IMR-90 (cell line): Measurements from ENCODE around the gene BPI. TPM values are rescaled to one million over a fixed set of nuclear protein-coding genes. Genes with fewer than 3 reads are reported as not detected.

Experiments
- ATAC-seq: fragments of 200-7000 bp; cut with Tn5 transposase; 2 replicates; pipeline ENCODE4 v1.9.1; 2020; ENCODE audit warnings: low read depth, mild to moderate bottlenecking, moderate library complexity
- BruUV-seq: library from RNA; stranded (reverse); fragments of 400-500 nt; replicated peaks from 2 replicates; lab custom pipeline; 2021; lab: Mats Ljungman, UMichigan
- CTCF ChIA-PET: fragments of 300-600 bp; formaldehyde crosslinking; extraction: SDS; loops from one replicate; lab custom pipeline; 2021; ENCODE audit warnings: antibody characterized with exemption; lab: Yijun Ruan, JAX
- POLR2A ChIA-PET: fragments of 300-600 bp; sonication (Branson Sonifier 250); formaldehyde crosslinking; loops from one replicate; lab custom pipeline; 2022; ENCODE audit warnings: antibody characterized with exemption; ENCODE audit not compliant: unreplicated experiment; lab: Charles Lee
- DNase-seq: peaks from one replicate; pipeline ENCODE4 v3.0.0; 2013
- H2AFZ ChIP-seq: replicated peaks from 2 replicates; pipeline ENCODE3; 2013; ENCODE audit warnings: low read length, mild to moderate bottlenecking; ENCODE audit not compliant: poor library complexity
- H2AK5ac ChIP-seq: 2 replicates; pipeline ENCODE4 v1.6.1; 2013; ENCODE audit warnings: low read depth, low read length, inconsistent platforms
- H2AK9ac ChIP-seq: replicated peaks from 2 replicates; pipeline ENCODE3; 2013; ENCODE audit warnings: mild to moderate bottlenecking, low read depth, low read length, moderate library complexity; ENCODE audit not compliant: poor library complexity
- H2BK120ac ChIP-seq: 2 replicates; pipeline ENCODE4 v1.6.1; 2013; ENCODE audit warnings: low read depth, low read length, inconsistent platforms
- H2BK15ac ChIP-seq: 3 replicates; pipeline ENCODE4 v1.6.1; 2013; ENCODE audit warnings: low read depth, low read length, inconsistent platforms
- H2BK20ac ChIP-seq: 2 replicates; pipeline ENCODE4 v1.6.1; 2013; ENCODE audit warnings: low read depth, mild to moderate bottlenecking, inconsistent platforms, low read length, moderate library complexity
- H2BK5ac ChIP-seq: 2 replicates; pipeline ENCODE4 v1.6.1; 2013; ENCODE audit warnings: mild to moderate bottlenecking, low read depth, low read length, inconsistent platforms; ENCODE audit not compliant: poor library complexity, severe bottlenecking
- H3K14ac ChIP-seq: replicated peaks from 2 replicates; pipeline ENCODE4 v1.6.1; 2013; ENCODE audit warnings: low read depth, low read length, inconsistent platforms
- H3K18ac ChIP-seq: 2 replicates; pipeline ENCODE4 v1.6.1; 2013; ENCODE audit warnings: low read depth, low read length, control low read depth
- H3K23ac ChIP-seq: 2 replicates; pipeline ENCODE4 v1.6.1; 2013; ENCODE audit warnings: low read depth, low read length, inconsistent platforms
- H3K27ac ChIP-seq: 2 replicates; pipeline ENCODE4 v1.5.1; 2013; ENCODE audit warnings: mild to moderate bottlenecking, control low read depth, low read length; ENCODE audit not compliant: insufficient read depth
- H3K27me3 ChIP-seq: 2 replicates; pipeline ENCODE4 v1.6.1; 2013; ENCODE audit warnings: low read length; ENCODE audit not compliant: control insufficient read depth, insufficient read depth
- H3K36me3 ChIP-seq: 2 replicates; pipeline ENCODE4 v1.6.1; 2013; ENCODE audit warnings: low read length, mixed read lengths; ENCODE audit not compliant: control insufficient read depth, insufficient read depth
- H3K4ac ChIP-seq: 2 replicates; pipeline ENCODE4 v1.6.1; 2013; ENCODE audit warnings: low read depth, low read length, inconsistent platforms
- H3K4me1 ChIP-seq: 2 replicates; pipeline ENCODE4 v1.6.1; 2013; ENCODE audit warnings: low read length, mixed read lengths; ENCODE audit not compliant: control insufficient read depth, insufficient read depth
- H3K4me2 ChIP-seq: 2 replicates; pipeline ENCODE4 v1.6.1; 2013; ENCODE audit warnings: low read depth, mild to moderate bottlenecking, control low read depth, low read length, moderate library complexity
- H3K4me3 ChIP-seq: 2 replicates; pipeline ENCODE4 v1.5.1; 2013; ENCODE audit warnings: low read depth, mild to moderate bottlenecking, control low read depth, low read length, moderate library complexity; ENCODE audit not compliant: insufficient read depth
- H3K56ac ChIP-seq: 2 replicates; pipeline ENCODE4 v1.6.1; 2013; ENCODE audit warnings: low read length, inconsistent platforms; ENCODE audit not compliant: insufficient read depth; ENCODE audit errors: extremely low read depth
- H3K79me1 ChIP-seq, 2 experiments: 2 replicates each; pipeline ENCODE4 v1.6.1; 2013; ENCODE audit warnings: low read length in 2 of 2, inconsistent platforms in 1 of 2, low read depth in 1 of 2
- H3K9ac ChIP-seq: 2 replicates; pipeline ENCODE4 v1.6.1; 2013; ENCODE audit warnings: low read depth, low read length, control low read depth
- H3K9me1 ChIP-seq: 2 replicates; pipeline ENCODE4 v1.6.1; 2013; ENCODE audit warnings: low read length, inconsistent platforms; ENCODE audit not compliant: insufficient read depth
- H3K9me3 ChIP-seq: 2 replicates; pipeline ENCODE4 v1.6.1; 2013; ENCODE audit warnings: low read length; ENCODE audit not compliant: control insufficient read depth, insufficient read depth
- H4K20me1 ChIP-seq: 2 replicates; pipeline ENCODE4 v1.6.1; 2013; ENCODE audit warnings: low read length, inconsistent platforms; ENCODE audit not compliant: insufficient read depth
- H4K5ac ChIP-seq: 2 replicates; pipeline ENCODE4 v1.6.1; 2013; ENCODE audit warnings: mild to moderate bottlenecking, low read depth, low read length, control low read depth
- H4K8ac ChIP-seq, 2 experiments: 2 replicates each; pipeline ENCODE4 v1.6.1; 2013; ENCODE audit warnings: low read depth in 2 of 2, low read length in 2 of 2, control low read depth in 1 of 2, inconsistent platforms in 1 of 2
- H4K91ac ChIP-seq: 2 replicates; pipeline ENCODE4 v1.6.1; 2013; ENCODE audit warnings: low read depth, low read length, inconsistent platforms; ENCODE audit not compliant: insufficient read depth
- BHLHE40 ChIP-seq: fragments of 150-350 bp; IDR thresholded peaks from 2 replicates; pipeline ENCODE4 v1.6.1; 2016; ENCODE audit warnings: mild to moderate bottlenecking, low read depth, low read length
- CTCF ChIP-seq: conservative IDR thresholded peaks from 2 replicates; pipeline ENCODE4 v1.5.1; 2012; ENCODE audit warnings: mild to moderate bottlenecking, low read depth, low read length, improper control_type of control experiment
- ELK1 ChIP-seq: fragments of 150-350 bp; IDR thresholded peaks from 2 replicates; pipeline ENCODE4 v1.6.1; 2016; ENCODE audit warnings: low read depth, mild to moderate bottlenecking, low read length, moderate library complexity, borderline replicate concordance
- MAFK ChIP-seq: IDR thresholded peaks from 2 replicates; pipeline ENCODE4 v1.6.1; 2012; ENCODE audit warnings: low read depth, low read length, improper control_type of control experiment
- MAZ ChIP-seq: IDR thresholded peaks from 2 replicates; pipeline ENCODE4 v1.6.1; 2012; ENCODE audit warnings: low read depth, mild to moderate bottlenecking, low read length, improper control_type of control experiment, moderate library complexity, borderline replicate concordance
- MXI1 ChIP-seq: IDR thresholded peaks from 2 replicates; pipeline ENCODE4 v1.6.1; 2012; ENCODE audit warnings: low read depth, mild to moderate bottlenecking, low read length, moderate library complexity, borderline replicate concordance
- POLR2A ChIP-seq: IDR thresholded peaks from 2 replicates; pipeline ENCODE4 v1.6.1; 2012; ENCODE audit warnings: mild to moderate bottlenecking, low read depth, low read length
- RFX5 ChIP-seq: IDR thresholded peaks from 2 replicates; pipeline ENCODE4 v1.8.0; 2012; ENCODE audit warnings: low read depth, mild to moderate bottlenecking, low read length, moderate library complexity
- WGBS, 2 experiments: methylation state at CpG; one replicate each; pipeline versions ENCODE4 v1.1.5 to v1.1.7; 2013; ENCODE audit warnings: missing lambda C conversion rate in 2 of 2; ENCODE audit not compliant: insufficient read length in 1 of 2; ENCODE audit errors: extremely low coverage in 2 of 2; 5-methylcytosine and 5-hydroxymethylcytosine counted together
- dilution Hi-C: fragments of 300-500 bp; cut with HindIII; formaldehyde crosslinking; loops from one replicate; pipeline ENCODE4 v1.14.3; 2018; ENCODE audit warnings: low sequenced_read_pairs; ENCODE audit not compliant: unreplicated experiment
- in situ Hi-C: fragments of 300-500 bp; cut with MboI; formaldehyde crosslinking; loops from 3 replicates; pipeline ENCODE4 v1.14.3; 2019; ENCODE audit warnings: low sequenced_read_pairs, inconsistent platforms, mixed read lengths
- intact Hi-C: fragments of 100-400 bp; cut with micrococcal nuclease; formaldehyde crosslinking; loops from 2 replicates; pipeline ENCODE4 v1.10.0; 2022
- polyA plus RNA-seq, 3 experiments: library from polyadenylated mRNA; depleted of rRNA; stranded (reverse); fragments of >200 nt; gene quantifications; 2 replicates each; pipeline ENCODE4 v1.2.3, GENCODE V29; 2012; ENCODE audit warnings: low replicate concordance in 1 of 3
- total RNA-seq: library from RNA; depleted of rRNA; stranded (reverse); fragments of >200 nt; gene quantifications from 2 replicates; pipeline ENCODE4 v1.2.3, GENCODE V29; 2012
- TF ChIP-seq, protein P1 (sequence below): fragments of 150-350 bp; IDR thresholded peaks from 2 replicates; pipeline ENCODE4 v1.6.1; 2017; ENCODE audit warnings: mild to moderate bottlenecking, antibody characterized with exemption, low read length, low read depth

Gene BPI
- total and polyA plus RNA-seq, 2 of the 4 experiments (the other 2 are of a cell fraction): 0.05 TPM; not detected in 1

- Histone ChIP-seq H3K4me2 (no peak overlapping the region), H2AK9ac (no peak overlapping the region), H3K4me3 (no peak overlapping the region), H4K5ac (no peak overlapping the region), H3K14ac (no peak overlapping the region), H3K79me1 (no peaks in the 10 kb centered on the region), H3K9me1 (no peaks in the 10 kb centered on the region), H4K91ac (no peak overlapping the region), H3K56ac (no peak overlapping the region), H3K23ac (no peak overlapping the region), H3K9ac (no peak overlapping the region), H3K18ac (no peak overlapping the region), H2BK20ac (no peak overlapping the region), H2BK5ac (no peak overlapping the region), H3K4me1 (no peaks in the 10 kb centered on the region), H3K27ac (no peak overlapping the region), H3K4ac (no peak overlapping the region), H3K36me3 (no peaks in the 10 kb centered on the region), H2AK5ac (no peak overlapping the region), H3K9me3 (no peaks in the 10 kb centered on the region), H4K8ac (no peak overlapping the region), H2AFZ (no peak overlapping the region), H4K20me1 (no peaks in the 10 kb centered on the region), H2BK15ac (no peak overlapping the region), H3K27me3 (peaks cover 39% of the 10 kb centered on the region), H2BK120ac (no peak overlapping the region)
- CTCF ChIA-PET: no interaction called here
- dilution Hi-C loops (no loop called here), in situ Hi-C loops (loop anchor here (25.0 kb wide), 1 partner anchor 1125 kb away; the partner anchor contains the start of gene GHRH), intact Hi-C loops (no loop called here)
- WGBS, 2 experiments: no CpG with 5 or more reads among the region's 2 CpGs
- POLR2A ChIA-PET: no interaction called here
- DNase-seq: no peak
- ATAC-seq: no peak
- BruUV-seq: no TSS peak
- TF ChIP-seq POLR2A: no peak
- no peak for TF ChIP-seq ELK1
- TF ChIP-seq RFX5: no peak
- TF ChIP-seq, protein P1, sequence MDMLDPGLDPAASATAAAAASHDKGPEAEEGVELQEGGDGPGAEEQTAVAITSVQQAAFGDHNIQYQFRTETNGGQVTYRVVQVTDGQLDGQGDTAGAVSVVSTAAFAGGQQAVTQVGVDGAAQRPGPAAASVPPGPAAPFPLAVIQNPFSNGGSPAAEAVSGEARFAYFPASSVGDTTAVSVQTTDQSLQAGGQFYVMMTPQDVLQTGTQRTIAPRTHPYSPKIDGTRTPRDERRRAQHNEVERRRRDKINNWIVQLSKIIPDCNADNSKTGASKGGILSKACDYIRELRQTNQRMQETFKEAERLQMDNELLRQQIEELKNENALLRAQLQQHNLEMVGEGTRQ: no peak
- no peak for TF ChIP-seq CTCF
- TF ChIP-seq BHLHE40: no peak
- no peak for TF ChIP-seq MAZ
- TF ChIP-seq MAFK: peak; percentile 94
- TF ChIP-seq MXI1: no peak
Measured at GRCh38 chr20:38386851-38387250, 82.9 kb downstream of the BPI start.
